H1 (cell line): ENCODE data around the gene PPP1R9A. TPM values are rescaled to one million over a fixed set of nuclear protein-coding genes. Genes with fewer than 3 reads are reported as not detected.

Source experiments
- CTCF ChIA-PET: fragments of 300-600 bp; sonication (Branson Sonifier 250); formaldehyde crosslinking; loops from one replicate; lab custom pipeline; 2021; ENCODE audit not compliant: partially characterized antibody; lab: Charles Lee
- POLR2A ChIA-PET: fragments of 300-600 bp; sonication (Branson Sonifier 250); formaldehyde crosslinking; loops from one replicate; lab custom pipeline; 2021; ENCODE audit warnings: inconsistent platforms; ENCODE audit not compliant: partially characterized antibody; lab: Charles Lee
- DNase-seq, 2 experiments: peaks; one replicate each; pipeline versions ENCODE4 v3.0.0 to v3.0.0-alpha.2; 2010 to 2022; ENCODE audit warnings: low spot score in 2 of 2, low read depth in 1 of 2, mixed read lengths in 1 of 2
- FAIRE-seq: peaks from 2 replicates; lab custom pipeline; 2011; peaks lifted over from hg19 to GRCh38; lab: Jason Lieb, UNC
- H2AFZ ChIP-seq: 2 replicates; pipeline ENCODE4 v1.8.1; 2012; ENCODE audit warnings: low read length, inconsistent platforms
- H2AK5ac ChIP-seq: 2 replicates; pipeline ENCODE4 v1.6.1; 2013; ENCODE audit warnings: low read depth, low read length
- H2BK120ac ChIP-seq: replicated peaks from 2 replicates; pipeline ENCODE3; 2013; ENCODE audit warnings: low read depth, low read length, inconsistent platforms
- H2BK12ac ChIP-seq: 2 replicates; pipeline ENCODE4 v1.6.1; 2013; ENCODE audit warnings: low read depth, low read length
- H2BK15ac ChIP-seq: 2 replicates; pipeline ENCODE4 v1.6.1; 2013; ENCODE audit warnings: low read length
- H2BK20ac ChIP-seq: 2 replicates; pipeline ENCODE4 v1.6.1; 2013; ENCODE audit warnings: low read length
- H2BK5ac ChIP-seq: 2 replicates; pipeline ENCODE4 v1.6.1; 2013; ENCODE audit warnings: low read depth, low read length
- H3K14ac ChIP-seq: 2 replicates; pipeline ENCODE4 v1.6.1; 2013; ENCODE audit warnings: inconsistent platforms; ENCODE audit not compliant: insufficient read length
- H3K18ac ChIP-seq: 2 replicates; pipeline ENCODE4 v1.6.1; 2013; ENCODE audit warnings: low read length; ENCODE audit errors: extremely low read depth
- H3K23ac ChIP-seq: 2 replicates; pipeline ENCODE4 v1.6.1; 2013; ENCODE audit warnings: inconsistent platforms; ENCODE audit not compliant: insufficient read length
- H3K23me2 ChIP-seq: 2 replicates; pipeline ENCODE4 v1.6.1; 2013; ENCODE audit warnings: low read depth, low read length
- H3K27ac ChIP-seq: 2 replicates; pipeline ENCODE4 v1.6.1; 2011; ENCODE audit warnings: low read depth, low read length, inconsistent platforms
- H3K27me3 ChIP-seq, 4 experiments: replicated peaks in 1 of 4; 1 replicate in 1 of 4; 2 replicates in 3 of 4; pipeline versions ENCODE4 v1.6.1 to v1.8.1; 2011 to 2013; ENCODE audit warnings: low read length in 3 of 4, mild to moderate bottlenecking in 3 of 4, inconsistent platforms in 2 of 4, mixed read lengths in 2 of 4, moderate library complexity in 1 of 4; ENCODE audit not compliant: control insufficient read depth in 3 of 4, insufficient read depth in 3 of 4; ENCODE audit errors: extremely low read depth in 1 of 4
- H3K36me3 ChIP-seq, 4 experiments: 2 replicates each; pipeline versions ENCODE4 v1.6.1 to v1.8.1; 2011 to 2013; ENCODE audit warnings: mild to moderate bottlenecking in 4 of 4, low read length in 3 of 4, moderate library complexity in 2 of 4, control low read depth in 1 of 4, inconsistent platforms in 1 of 4; ENCODE audit not compliant: insufficient read depth in 4 of 4, control insufficient read depth in 2 of 4
- H3K4ac ChIP-seq: replicated peaks from 2 replicates; pipeline ENCODE3; 2013; ENCODE audit warnings: low read length, low read depth, mixed read lengths, inconsistent platforms; ENCODE audit not compliant: insufficient read length
- H3K4me1 ChIP-seq, 4 experiments: replicated peaks in 1 of 4; 1 replicate in 1 of 4; 2 replicates in 3 of 4; pipeline versions ENCODE4 v1.6.1 to v1.8.1; 2011 to 2013; ENCODE audit warnings: low read length in 3 of 4, inconsistent platforms in 2 of 4, mixed read lengths in 1 of 4; ENCODE audit not compliant: insufficient read depth in 4 of 4, control insufficient read depth in 3 of 4
- H3K4me2 ChIP-seq, 2 experiments: 2 replicates each; pipeline versions ENCODE4 v1.6.1 to v1.8.1; 2011 to 2013; ENCODE audit warnings: low read depth in 2 of 2, low read length in 2 of 2, control low read depth in 1 of 2, inconsistent platforms in 1 of 2, mild to moderate bottlenecking in 1 of 2; ENCODE audit not compliant: insufficient read depth in 1 of 2
- H3K4me3 ChIP-seq, 4 experiments: fragments of 200-600, 300-600 bp in 1 of 4; sonication (generic), shearing (Covaris generic), sonication (Bioruptor Twin) in 1 of 4; 2 replicates each; pipeline versions ENCODE4 v1.5.1 to v1.8.1; 2011 to 2016; ENCODE audit warnings: low read length in 4 of 4, low read depth in 3 of 4, control low read depth in 2 of 4, inconsistent platforms in 2 of 4, mild to moderate bottlenecking in 2 of 4, mixed read lengths in 1 of 4, moderate library complexity in 1 of 4; ENCODE audit not compliant: insufficient read depth in 2 of 4; ENCODE audit errors: extremely low read depth in 1 of 4
- H3K56ac ChIP-seq: replicated peaks from 2 replicates; pipeline ENCODE3; 2013; ENCODE audit warnings: low read depth, mild to moderate bottlenecking, mixed read lengths, low read length, inconsistent platforms; ENCODE audit not compliant: insufficient read length
- H3K79me1 ChIP-seq: 2 replicates; pipeline ENCODE4 v1.6.1; 2013; ENCODE audit warnings: low read depth, low read length, control low read depth
- H3K79me2 ChIP-seq, 2 experiments: 2 replicates each; pipeline versions ENCODE4 v1.6.1 to v1.8.1; 2012 to 2013; ENCODE audit warnings: low read length in 2 of 2, mild to moderate bottlenecking in 2 of 2, inconsistent platforms in 1 of 2; ENCODE audit not compliant: insufficient read depth in 2 of 2, control insufficient read depth in 1 of 2
- H3K9ac ChIP-seq, 4 experiments: replicated peaks in 1 of 4; 1 replicate in 1 of 4; 2 replicates in 3 of 4; pipeline versions ENCODE4 v1.6.1 to v1.8.1; 2011 to 2013; ENCODE audit warnings: low read depth in 3 of 4, low read length in 3 of 4, control low read depth in 2 of 4, mild to moderate bottlenecking in 2 of 4, moderate library complexity in 2 of 4, inconsistent platforms in 1 of 4; ENCODE audit errors: extremely low read depth in 1 of 4
- H3K9me3 ChIP-seq, 2 experiments: 2 replicates each; pipeline versions ENCODE4 v1.6.1 to v1.8.1; 2012 to 2013; ENCODE audit warnings: mild to moderate bottlenecking in 2 of 2, moderate library complexity in 2 of 2, control low read depth in 1 of 2, inconsistent platforms in 1 of 2, low read depth in 1 of 2, low read length in 1 of 2, mixed read lengths in 1 of 2; ENCODE audit not compliant: insufficient read depth in 2 of 2
- H4K20me1 ChIP-seq, 2 experiments: replicated peaks in 1 of 2; 2 replicates each; pipeline versions ENCODE3 to v1.8.1; 2011 to 2013; ENCODE audit warnings: inconsistent platforms in 2 of 2, low read length in 2 of 2, mild to moderate bottlenecking in 1 of 2; ENCODE audit not compliant: insufficient read depth in 2 of 2, control insufficient read depth in 1 of 2
- H4K5ac ChIP-seq: 2 replicates; pipeline ENCODE4 v1.6.1; 2013; ENCODE audit warnings: low read length, low read depth, mixed read lengths, inconsistent platforms; ENCODE audit not compliant: insufficient read length
- H4K8ac ChIP-seq: 2 replicates; pipeline ENCODE4 v1.8.0; 2013; ENCODE audit warnings: mild to moderate bottlenecking, moderate library complexity, low read length, inconsistent platforms; ENCODE audit not compliant: insufficient read depth; ENCODE audit errors: extremely low read depth
- H4K91ac ChIP-seq: replicated peaks from 2 replicates; pipeline ENCODE3; 2013; ENCODE audit warnings: low read length, mixed read lengths, inconsistent platforms; ENCODE audit not compliant: insufficient read length
- BACH1 ChIP-seq: IDR thresholded peaks from 2 replicates; pipeline ENCODE4 v1.6.1; 2012; ENCODE audit warnings: low read length, improper control_type of control experiment
- BCL11A ChIP-seq, 2 experiments: IDR thresholded peaks; one replicate each; pipeline ENCODE4 v1.6.1; 2011; ENCODE audit warnings: low read depth in 2 of 2, low read length in 2 of 2, mild to moderate bottlenecking in 2 of 2
- CBX5 ChIP-seq: fragments of 300-800, 300-1000 bp; sonication (generic); IDR thresholded peaks from 2 replicates; pipeline ENCODE4 v1.7.1; 2016; ENCODE audit warnings: antibody characterized with exemption, low read length, low read depth
- EP300 ChIP-seq, 2 experiments: IDR thresholded peaks; 1 replicate in 1 of 2; 2 replicates in 1 of 2; pipeline ENCODE4 v1.6.1; 2011 to 2012; ENCODE audit warnings: low read depth in 2 of 2, low read length in 2 of 2, mild to moderate bottlenecking in 2 of 2, borderline replicate concordance in 1 of 2, inconsistent platforms in 1 of 2, moderate library complexity in 1 of 2
- GABPA ChIP-seq: IDR thresholded peaks from 2 replicates; pipeline ENCODE4 v1.6.1; 2011; ENCODE audit warnings: mild to moderate bottlenecking, low read length, moderate library complexity, borderline replicate concordance; ENCODE audit not compliant: insufficient read depth
- NRF1 ChIP-seq: IDR thresholded peaks from 2 replicates; pipeline ENCODE4 v1.6.1; 2011; ENCODE audit warnings: mild to moderate bottlenecking, low read depth, low read length, improper control_type of control experiment
- POLR2AphosphoS5 ChIP-seq: IDR thresholded peaks from 2 replicates; pipeline ENCODE4 v1.6.1; 2011; ENCODE audit warnings: low read depth, low read length
- POU5F1 ChIP-seq: IDR thresholded peaks from 2 replicates; pipeline ENCODE4 v1.6.1; 2011; ENCODE audit warnings: low read depth, mild to moderate bottlenecking, low read length, moderate library complexity
- RBBP5 ChIP-seq: IDR thresholded peaks from 2 replicates; pipeline ENCODE4 v1.7.1; 2012; ENCODE audit warnings: low read depth, mild to moderate bottlenecking, inconsistent platforms, low read length, moderate library complexity, borderline replicate concordance
- RNF2 ChIP-seq: fragments of 200-900, 300-1000 bp; sonication (generic); IDR thresholded peaks from 2 replicates; pipeline ENCODE4 v1.7.1; 2016; ENCODE audit warnings: borderline replicate concordance, low read depth, mild to moderate bottlenecking, antibody characterized with exemption, low read length; ENCODE audit not compliant: poor library complexity, severe bottlenecking; ENCODE audit errors: missing control alignments
- SAP30 ChIP-seq: fragments of 300-600 bp; sonication (generic); IDR thresholded peaks from 2 replicates; pipeline ENCODE4 v1.7.1; 2012; ENCODE audit warnings: low read length, moderate library complexity, mild to moderate bottlenecking, inconsistent platforms; ENCODE audit not compliant: insufficient read depth, insufficient replicate concordance
- SIRT6 ChIP-seq: IDR thresholded peaks from one replicate; pipeline ENCODE4 v1.7.1; 2012; ENCODE audit warnings: low read length, inconsistent platforms
- YY1 ChIP-seq: IDR thresholded peaks from 2 replicates; pipeline ENCODE4 v1.6.1; 2011; ENCODE audit warnings: low read depth, mild to moderate bottlenecking, low read length
- WGBS, 2 experiments: shearing (Covaris generic) in 1 of 2; methylation state at CpG; one replicate each; pipeline versions ENCODE4 v1.1.6 to v1.1.7; 2013 to 2015; ENCODE audit warnings: low lambda C conversion rate in 2 of 2, mixed read lengths in 2 of 2, inconsistent platforms in 1 of 2, low coverage in 1 of 2, missing lambda C conversion rate in 1 of 2; ENCODE audit not compliant: insufficient replicate concordance in 2 of 2, insufficient coverage in 1 of 2, insufficient read length in 1 of 2; ENCODE audit errors: extremely low coverage in 1 of 2, missing lambda C conversion rate in 1 of 2; 5-methylcytosine and 5-hydroxymethylcytosine counted together
- polyA plus RNA-seq, 7 experiments: library from polyadenylated mRNA; depleted of rRNA in 3 of 7; stranded (reverse) in 5 of 7; unstranded in 2 of 7; fragments of >200 nt in 5 of 7; fragments of 200-250 nt in 2 of 7; gene quantifications; 1 replicate in 5 of 7; 2 replicates in 1 of 7; 4 replicates in 1 of 7; pipeline versions ENCODE4 v1.2.1 to v1.2.3, GENCODE V29; 2011 to 2013; ENCODE audit warnings: missing spikeins in 2 of 7, mixed read lengths in 2 of 7
- total RNA-seq: library from RNA; stranded (reverse); fragmentation: NEBNext Ultra II Directional; extraction: Animal tissue kit (Norgen Biotek cat#: 25700); gene quantifications from 2 replicates; pipeline ENCODE4 v1.2.1, GENCODE V29; 2021

The PPP1R9A gene
- total and polyA plus RNA-seq, 2 of the 8 experiments (the other 6 are each of a cell fraction or from before 2014, with no cell fraction given): 3.0 to 20.3 TPM

DNA sequence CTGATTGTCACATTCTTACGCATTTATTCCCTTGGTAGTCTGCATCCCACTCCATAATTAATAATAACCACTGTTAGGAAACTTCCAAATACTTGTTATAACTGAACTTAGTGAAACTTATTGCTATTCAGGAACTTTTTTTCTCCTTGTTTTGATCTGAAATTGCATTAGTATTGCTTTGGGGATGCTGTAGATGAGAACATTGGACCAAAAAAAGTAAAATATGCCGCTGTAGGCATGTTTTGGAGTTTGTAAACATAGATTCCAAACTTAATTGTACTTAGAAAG is 1.7 kb downstream of the PPP1R9A start:
- Histone ChIP-seq H3K56ac (no peak overlapping the region), H2BK20ac (no peak overlapping the region), H3K18ac (peak overlapping the region; percentile 22; the same call in 1 of the 2 replicates), H3K23me2 (peaks cover 5% of the 10 kb centered on the region; the same call in 1 of the 2 replicates), H2BK15ac (no peak overlapping the region), H4K8ac (no peak overlapping the region), H3K9me3 (no peaks in the 10 kb centered on the region), H4K91ac (no peak overlapping the region), H2AK5ac (no peak overlapping the region), H3K4ac (no peak overlapping the region), H4K5ac (peak overlapping the region; percentile 79), H3K4me2 (peak overlapping the region; percentile 74 to 82), H3K79me1 (no peaks in the 10 kb centered on the region), H3K36me3 (peaks cover 0 to 3% (median 0%) of the 10 kb centered on the region in 4 experiments; a peak in 1 of 8 replicates), H3K14ac (no peak overlapping the region), H3K23ac (no peak overlapping the region), H3K27ac (0 out of 2 replicates have a peak overlapping the region, but pooled peaks have one; percentile 3), H3K4me1 (peaks cover 0 to 16% (median 14%) of the 10 kb centered on the region in 4 experiments; a peak in 5 of 7 replicates), H2AFZ (no peak overlapping the region), H3K9ac (peak overlapping the region in 3 of 4 experiments; percentile 13 to 49 (median 34); a peak in 4 of 7 replicates), H4K20me1 (no peaks in the 10 kb centered on the region), H2BK5ac (0 out of 2 replicates have a peak overlapping the region, but pooled peaks have one; percentile 69), H2BK12ac (no peak overlapping the region), H3K4me3 (peak overlapping the region; percentile 49 to 81 (median 69)), H3K27me3 (no peaks in the 10 kb centered on the region), H3K79me2 (peaks cover 0 to 52% of the 10 kb centered on the region in 2 experiments; a peak in 2 of 4 replicates), H2BK120ac (no peak overlapping the region)
- no peak for FAIRE-seq
- WGBS, 2 experiments: 67% methylated on average over 2 of the region's 2 CpGs; no CpG with 5 or more reads in 1 of the 2 experiments
- ChIA-PET CTCF (interaction anchor here (0.7 kb wide), 1 partner anchor 13 kb away, joined by 5 read pairs; no protein-coding TSS in a partner anchor), POLR2A (interaction anchor here (1.4 kb wide), 1 partner anchor 13 kb away, joined by 3 read pairs; no protein-coding TSS in a partner anchor)
- DNase-seq: no peak
- no peak for TF ChIP-seq YY1
- TF ChIP-seq BACH1: no peak
- TF ChIP-seq BCL11A (IDR thresholded peaks at IDR 0.05; ENCODE audit: low read depth in 2 of 2, low read length in 2 of 2): no peak
- no peak for TF ChIP-seq NRF1
- no peak for TF ChIP-seq EP300 (IDR thresholded peaks at IDR 0.05; ENCODE audit: borderline replicate concordance in 1 of 2, low read depth in 2 of 2, low read length in 2 of 2)
- TF ChIP-seq CBX5: no peak
- no peak for TF ChIP-seq RNF2
- TF ChIP-seq POLR2AphosphoS5: no peak
- no peak for TF ChIP-seq POU5F1
- TF ChIP-seq SIRT6: no peak
- no peak for TF ChIP-seq RBBP5
- no peak for TF ChIP-seq SAP30
- TF ChIP-seq GABPA: no peak
